Measurements from ENCODE around the gene FABP3.
A peak's percentile ranks its signal among the peaks of the same experiment; 100 is the strongest.
"Not testable (repeated sequence)": the region's sequence is repeated elsewhere in the genome, so short reads cannot be mapped to it uniquely, and the experiment has no call there.

FABP3 gene

GRCh38 chr1:31398246-31398645 is 25.4 kb upstream of the FABP3 start:
- DNase-seq (ENCODE audit: low read depth, low spot score) = no peak

GRCh38 chr1:31397360-31398095 is 24.7 kb upstream of the FABP3 start:
- DNase-seq (ENCODE audit: low read depth, low spot score) = no peak

GRCh38 chr1:31396633-31397351 is 23.9 kb upstream of the FABP3 start:
- no peak for DNase-seq (ENCODE audit: low read depth, low spot score)

GRCh38 chr1:31394584-31395193 is 21.8 kb upstream of the FABP3 start:
- peak; percentile 79 for DNase-seq (ENCODE audit: low read depth, low spot score)

GRCh38 chr1:31393463-31393862 is 20.6 kb upstream of the FABP3 start:
- no peak for DNase-seq (ENCODE audit: low read depth, low spot score)

GRCh38 chr1:31390071-31390470 is 17.2 kb upstream of the FABP3 start:
- DNase-seq (ENCODE audit: low read depth, low spot score) = no peak

GRCh38 chr1:31389616-31390015 is 16.7 kb upstream of the FABP3 start:
- DNase-seq (ENCODE audit: low read depth, low spot score) = no peak

GRCh38 chr1:31387612-31388011 is 14.7 kb upstream of the FABP3 start:
- DNase-seq (ENCODE audit: low read depth, low spot score) = no peak

- not testable (repeated sequence) for DNase-seq (ENCODE audit: low read depth, low spot score)
These were observed 13.8 kb upstream of the FABP3 start for GRCh38 chr1:31386576-31387243.

GRCh38 chr1:31383967-31384366 is 11.1 kb upstream of the FABP3 start:
- no peak for DNase-seq (ENCODE audit: low read depth, low spot score)

- no peak for DNase-seq (ENCODE audit: low read depth, low spot score)
These were observed 9.6 kb upstream of the FABP3 start for GRCh38 chr1:31382379-31382989.

GRCh38 chr1:31381394-31382294 is 8.8 kb upstream of the FABP3 start:
- no peak for DNase-seq (ENCODE audit: low read depth, low spot score)

GRCh38 chr1:31380181-31380580 is 7.3 kb upstream of the FABP3 start:
- DNase-seq (ENCODE audit: low read depth, low spot score) = no peak

- DNase-seq (ENCODE audit: low read depth, low spot score) = no peak
These were observed 5.1 kb upstream of the FABP3 start for GRCh38 chr1:31378001-31378400.

- no peak for DNase-seq (ENCODE audit: low read depth, low spot score)
These were observed 4.5 kb upstream of the FABP3 start for GRCh38 chr1:31377364-31377863.

GRCh38 chr1:31376375-31377134 is 3.7 kb upstream of the FABP3 start:
- no peak for DNase-seq (ENCODE audit: low read depth, low spot score)

GRCh38 chr1:31374511-31375196 is 1.8 kb upstream of the FABP3 start:
- DNase-seq (ENCODE audit: low read depth, low spot score) = no peak

GRCh38 chr1:31373897-31374486 is 1.1 kb upstream of the FABP3 start:
- DNase-seq (ENCODE audit: low read depth, low spot score) = no peak

GRCh38 chr1:31372751-31373055 is 173 bp downstream of the FABP3 start:
- DNase-seq (ENCODE audit: low read depth, low spot score) = no peak

All from iPS DF 19.7 (cell line).